K562 (cell line): ENCODE results near the gene MMP24. TPM values are rescaled to one million over a fixed set of nuclear protein-coding genes. Genes with fewer than 3 reads are reported as not detected.

Experiments
- CEBPB ChIP-seq: fragments of 450-650 bp; IDR thresholded peaks from 2 replicates; pipeline ENCODE4 v1.6.1; 2016; ENCODE audit warnings: missing genetic modification characterization, missing compliant biosample characterization
- DACH1 ChIP-seq: fragments of 450-650 bp; IDR thresholded peaks from 2 replicates; pipeline ENCODE4 v1.6.1; 2018; ENCODE audit not compliant: partially characterized antibody
- ESRRA ChIP-seq: fragments of 450-650 bp; IDR thresholded peaks from 2 replicates; pipeline ENCODE4 v1.6.1; 2014; ENCODE audit warnings: low read depth, mild to moderate bottlenecking, moderate library complexity, borderline replicate concordance
- ETV6 ChIP-seq, 3 experiments: fragments of 150-350 bp in 1 of 3; sonication (generic) in 1 of 3; formaldehyde crosslinking in 1 of 3; IDR thresholded peaks; 2 replicates each; pipeline versions ENCODE4 v1.6.1 to v1.8.0; 2014 to 2022; ENCODE audit warnings: borderline replicate concordance in 2 of 3, low read depth in 2 of 3, antibody characterized with exemption in 1 of 3, low read length in 1 of 3, mild to moderate bottlenecking in 1 of 3, missing genetic modification reagents in 1 of 3
- GTF2E2 ChIP-seq: fragments of 200-800 bp; sonication (Bioruptor generic); IDR thresholded peaks from 2 replicates; pipeline ENCODE4 v1.6.1; 2016; ENCODE audit warnings: missing genetic modification characterization, missing compliant biosample characterization
- HDAC8 ChIP-seq: fragments of 450-650 bp; IDR thresholded peaks from 2 replicates; pipeline ENCODE4 v1.6.1; 2016; ENCODE audit warnings: mild to moderate bottlenecking, missing genetic modification characterization, moderate library complexity, missing compliant biosample characterization
- IFI16 ChIP-seq: fragments of 250-450 bp; sonication (Bioruptor Pico); IDR thresholded peaks from 2 replicates; pipeline ENCODE4 v2.1.2; 2022; ENCODE audit warnings: mild to moderate bottlenecking, inconsistent platforms
- MAFK ChIP-seq: IDR thresholded peaks from 2 replicates; pipeline ENCODE4 v1.6.1; 2011; ENCODE audit warnings: low read length, improper control_type of control experiment
- MECOM ChIP-seq: fragments of 250-450 bp; sonication (Bioruptor Pico); IDR thresholded peaks from 2 replicates; pipeline ENCODE4 v1.8.0; 2022; ENCODE audit warnings: inconsistent platforms
- NBN ChIP-seq: fragments of 450-650 bp; IDR thresholded peaks from 2 replicates; pipeline ENCODE4 v1.6.1; 2016; ENCODE audit warnings: low read depth, mild to moderate bottlenecking
- NFYB ChIP-seq: IDR thresholded peaks from 2 replicates; pipeline ENCODE4 v1.6.1; 2011; ENCODE audit warnings: mild to moderate bottlenecking, moderate library complexity; ENCODE audit not compliant: insufficient read length; ENCODE audit errors: extremely low read depth
- POLR2AphosphoS5 ChIP-seq: IDR thresholded peaks from 2 replicates; pipeline ENCODE4 v1.6.1; 2011; ENCODE audit warnings: mild to moderate bottlenecking, low read depth, low read length, moderate library complexity; ENCODE audit not compliant: control insufficient read depth, insufficient read depth
- RBM34 ChIP-seq: fragments of 200-400 bp; formaldehyde crosslinking; IDR thresholded peaks from 2 replicates; pipeline ENCODE4 v1.6.1; 2018; ENCODE audit warnings: low read length, borderline replicate concordance; ENCODE audit not compliant: insufficient read depth
- SMARCA4 ChIP-seq: fragments of 450-650 bp; IDR thresholded peaks from 2 replicates; pipeline ENCODE4 v1.6.1; 2016
- SUPT5H ChIP-seq: fragments of 450-650 bp; IDR thresholded peaks from 2 replicates; pipeline ENCODE4 v1.6.1; 2016
- TSC22D4 ChIP-seq: fragments of 450-650 bp; IDR thresholded peaks from 2 replicates; pipeline ENCODE4 v1.6.1; 2016; ENCODE audit warnings: missing genetic modification characterization, missing biosample characterization, control low read depth
- ZNF224 ChIP-seq: sonication (generic); formaldehyde crosslinking; IDR thresholded peaks from 2 replicates; pipeline ENCODE4 v1.8.0; 2022; ENCODE audit warnings: mild to moderate bottlenecking, missing genetic modification reagents
- ZNF253 ChIP-seq: fragments of 250-450 bp; sonication (Bioruptor Pico); conservative IDR thresholded peaks from 2 replicates; pipeline ENCODE4 v1.6.1; 2021; ENCODE audit warnings: mild to moderate bottlenecking
- ZNF696 ChIP-seq: fragments of 250-450 bp; sonication (Bioruptor Pico); conservative IDR thresholded peaks from 2 replicates; pipeline ENCODE4 v1.4.0; 2020; ENCODE audit warnings: mild to moderate bottlenecking, moderate library complexity
- polyA plus RNA-seq, 8 experiments: library from polyadenylated mRNA; depleted of rRNA in 4 of 8; stranded (reverse) in 5 of 8; unstranded in 3 of 8; fragments of >200 nt; fragmentation: Nextera tagmentation in 2 of 8; fragmentation: Illumina TruSeq in 1 of 8; extraction: Ambion mirVana in 2 of 8; extraction: Trizol in 1 of 8; gene quantifications; 2 replicates each; pipeline versions ENCODE4 v1.2.1 to v1.2.3, GENCODE V29; 2011 to 2014; ENCODE audit warnings: inconsistent platforms in 1 of 8, missing spikeins in 1 of 8
- total RNA-seq, 7 experiments: library from RNA; depleted of rRNA in 6 of 7; stranded (reverse); fragments of >200 nt in 6 of 7; fragmentation: Illumina TruSeq in 2 of 7; extraction: Trizol in 2 of 7; gene quantifications; 2 replicates each; pipeline versions ENCODE4 v1.2.1 to v1.2.3, GENCODE V29; 2011 to 2021; ENCODE audit warnings: low replicate concordance in 1 of 7
- TF ChIP-seq, protein P1 (sequence below): fragments of 450-650 bp; IDR thresholded peaks from 2 replicates; pipeline ENCODE4 v1.6.1; 2016; ENCODE audit warnings: borderline replicate concordance
- TF ChIP-seq, protein P2 (sequence below): fragments of 250-450 bp; sonication (Bioruptor Pico); IDR thresholded peaks from 2 replicates; pipeline ENCODE4 v1.4.0; 2020; ENCODE audit warnings: mild to moderate bottlenecking, moderate library complexity, borderline replicate concordance
- TF ChIP-seq, protein P3 (sequence below): fragments of 250-450 bp; sonication (Bioruptor Pico); IDR thresholded peaks from 2 replicates; pipeline ENCODE4 v1.5.0; 2020; ENCODE audit warnings: mild to moderate bottlenecking
- TF ChIP-seq, protein P4 (sequence below): fragments of 250-450 bp; sonication (Bioruptor Pico); IDR thresholded peaks from 2 replicates; pipeline ENCODE4 v1.8.0; 2021; ENCODE audit warnings: moderate library complexity, mild to moderate bottlenecking, inconsistent platforms

Gene MMP24
- total and polyA plus RNA-seq, 9 of the 15 experiments (the other 6 are each of a cell fraction or from before 2014, with no cell fraction given), result 0.03 to 0.07 (median 0.03) TPM; not detected in 6

DNA sequence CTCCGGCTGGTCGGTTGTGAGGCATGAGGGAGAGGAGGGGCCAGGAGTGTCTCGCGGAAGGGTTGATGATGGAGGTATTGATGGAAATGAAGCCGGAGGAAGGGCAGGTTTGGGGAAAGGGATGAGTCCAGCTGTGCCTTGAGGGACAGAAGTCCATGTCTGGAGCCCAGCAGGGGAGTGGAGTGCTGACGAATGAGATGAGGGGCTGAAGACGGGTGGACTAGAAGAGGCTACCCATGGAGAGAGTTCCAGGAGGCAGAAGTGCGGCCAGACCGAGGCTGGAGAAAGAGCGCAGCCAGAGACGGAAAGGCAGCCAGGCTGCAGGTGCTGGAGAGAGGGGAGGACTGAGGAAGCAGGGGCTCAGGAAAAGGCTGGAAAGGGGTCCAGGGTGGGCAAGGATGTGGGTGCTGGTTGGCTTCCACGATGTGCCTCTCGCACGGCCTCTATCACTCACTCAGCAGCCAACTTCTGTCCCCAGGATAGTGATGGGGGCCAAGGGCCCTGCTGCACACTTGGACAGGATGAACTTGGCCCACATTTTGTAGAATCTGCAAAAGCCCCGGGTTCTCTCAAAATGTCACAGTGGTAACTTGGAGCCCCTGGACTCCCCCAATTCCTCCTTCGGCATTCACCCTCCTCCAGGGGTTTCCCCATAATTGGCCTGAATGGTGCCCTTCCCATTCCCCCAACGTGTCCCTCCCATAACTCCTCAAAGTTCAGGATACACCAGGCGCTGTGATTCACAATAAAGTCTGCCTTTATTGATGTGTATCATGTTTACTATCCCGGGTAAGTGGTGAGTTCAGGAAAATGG, 58.7 kb downstream of the MMP24 start (continued):
- no peak for TF ChIP-seq ZNF696 (CRISPR knock-in tag)
- no peak for TF ChIP-seq ZNF253 (CRISPR knock-in tag)
- no peak for TF ChIP-seq SUPT5H
- 0 out of 2 replicates have a peak, but pooled peaks have one; percentile 38 for TF ChIP-seq SMARCA4
- TF ChIP-seq MECOM, result no peak
- no peak for TF ChIP-seq CEBPB (tag)
- no peak for TF ChIP-seq MAFK
- TF ChIP-seq RBM34, result no peak
- TF ChIP-seq, protein P1, sequence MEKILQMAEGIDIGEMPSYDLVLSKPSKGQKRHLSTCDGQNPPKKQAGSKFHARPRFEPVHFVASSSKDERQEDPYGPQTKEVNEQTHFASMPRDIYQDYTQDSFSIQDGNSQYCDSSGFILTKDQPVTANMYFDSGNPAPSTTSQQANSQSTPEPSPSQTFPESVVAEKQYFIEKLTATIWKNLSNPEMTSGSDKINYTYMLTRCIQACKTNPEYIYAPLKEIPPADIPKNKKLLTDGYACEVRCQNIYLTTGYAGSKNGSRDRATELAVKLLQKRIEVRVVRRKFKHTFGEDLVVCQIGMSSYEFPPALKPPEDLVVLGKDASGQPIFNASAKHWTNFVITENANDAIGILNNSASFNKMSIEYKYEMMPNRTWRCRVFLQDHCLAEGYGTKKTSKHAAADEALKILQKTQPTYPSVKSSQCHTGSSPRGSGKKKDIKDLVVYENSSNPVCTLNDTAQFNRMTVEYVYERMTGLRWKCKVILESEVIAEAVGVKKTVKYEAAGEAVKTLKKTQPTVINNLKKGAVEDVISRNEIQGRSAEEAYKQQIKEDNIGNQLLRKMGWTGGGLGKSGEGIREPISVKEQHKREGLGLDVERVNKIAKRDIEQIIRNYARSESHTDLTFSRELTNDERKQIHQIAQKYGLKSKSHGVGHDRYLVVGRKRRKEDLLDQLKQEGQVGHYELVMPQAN, result peak; percentile 89; the same call in 1 of the 2 replicates
- no peak for TF ChIP-seq NBN
- TF ChIP-seq, protein P2, sequence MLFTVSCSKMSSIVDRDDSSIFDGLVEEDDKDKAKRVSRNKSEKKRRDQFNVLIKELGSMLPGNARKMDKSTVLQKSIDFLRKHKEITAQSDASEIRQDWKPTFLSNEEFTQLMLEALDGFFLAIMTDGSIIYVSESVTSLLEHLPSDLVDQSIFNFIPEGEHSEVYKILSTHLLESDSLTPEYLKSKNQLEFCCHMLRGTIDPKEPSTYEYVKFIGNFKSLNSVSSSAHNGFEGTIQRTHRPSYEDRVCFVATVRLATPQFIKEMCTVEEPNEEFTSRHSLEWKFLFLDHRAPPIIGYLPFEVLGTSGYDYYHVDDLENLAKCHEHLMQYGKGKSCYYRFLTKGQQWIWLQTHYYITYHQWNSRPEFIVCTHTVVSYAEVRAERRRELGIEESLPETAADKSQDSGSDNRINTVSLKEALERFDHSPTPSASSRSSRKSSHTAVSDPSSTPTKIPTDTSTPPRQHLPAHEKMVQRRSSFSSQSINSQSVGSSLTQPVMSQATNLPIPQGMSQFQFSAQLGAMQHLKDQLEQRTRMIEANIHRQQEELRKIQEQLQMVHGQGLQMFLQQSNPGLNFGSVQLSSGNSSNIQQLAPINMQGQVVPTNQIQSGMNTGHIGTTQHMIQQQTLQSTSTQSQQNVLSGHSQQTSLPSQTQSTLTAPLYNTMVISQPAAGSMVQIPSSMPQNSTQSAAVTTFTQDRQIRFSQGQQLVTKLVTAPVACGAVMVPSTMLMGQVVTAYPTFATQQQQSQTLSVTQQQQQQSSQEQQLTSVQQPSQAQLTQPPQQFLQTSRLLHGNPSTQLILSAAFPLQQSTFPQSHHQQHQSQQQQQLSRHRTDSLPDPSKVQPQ (CRISPR knock-in tag), result no peak
- TF ChIP-seq IFI16 (CRISPR knock-in tag), result no peak
- no peak for TF ChIP-seq NFYB
- TF ChIP-seq TSC22D4 (tag), result no peak
- TF ChIP-seq ESRRA, result no peak
- TF ChIP-seq, protein P3, sequence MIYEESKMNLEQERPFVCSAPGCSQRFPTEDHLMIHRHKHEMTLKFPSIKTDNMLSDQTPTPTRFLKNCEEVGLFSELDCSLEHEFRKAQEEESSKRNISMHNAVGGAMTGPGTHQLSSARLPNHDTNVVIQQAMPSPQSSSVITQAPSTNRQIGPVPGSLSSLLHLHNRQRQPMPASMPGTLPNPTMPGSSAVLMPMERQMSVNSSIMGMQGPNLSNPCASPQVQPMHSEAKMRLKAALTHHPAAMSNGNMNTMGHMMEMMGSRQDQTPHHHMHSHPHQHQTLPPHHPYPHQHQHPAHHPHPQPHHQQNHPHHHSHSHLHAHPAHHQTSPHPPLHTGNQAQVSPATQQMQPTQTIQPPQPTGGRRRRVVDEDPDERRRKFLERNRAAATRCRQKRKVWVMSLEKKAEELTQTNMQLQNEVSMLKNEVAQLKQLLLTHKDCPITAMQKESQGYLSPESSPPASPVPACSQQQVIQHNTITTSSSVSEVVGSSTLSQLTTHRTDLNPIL (CRISPR knock-in tag), result no peak
- no peak for TF ChIP-seq POLR2AphosphoS5
- no peak for TF ChIP-seq HDAC8 (tag)
- TF ChIP-seq ZNF224, result no peak
- no peak for TF ChIP-seq DACH1
- TF ChIP-seq, protein P4, sequence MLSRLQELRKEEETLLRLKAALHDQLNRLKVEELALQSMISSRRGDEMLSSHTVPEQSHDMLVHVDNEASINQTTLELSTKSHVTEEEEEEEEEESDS (CRISPR knock-in tag), result no peak
- no peak for TF ChIP-seq ETV6 (IDR thresholded peaks at IDR 0.05; ENCODE audit: borderline replicate concordance in 1 of 2, low read depth in 2 of 2, low read length in 1 of 2)
- no peak for TF ChIP-seq ETV6 (CRISPR knock-in tag; IDR thresholded peaks at IDR 0.05; ENCODE audit: borderline replicate concordance)
- TF ChIP-seq GTF2E2 (tag), result no peak
